ENCODE data around the gene DUS2.
"Not testable (repeated sequence)": the region's sequence is repeated elsewhere in the genome, so short reads cannot be mapped to it uniquely, and the experiment has no call there.

DUS2 gene

DNA sequence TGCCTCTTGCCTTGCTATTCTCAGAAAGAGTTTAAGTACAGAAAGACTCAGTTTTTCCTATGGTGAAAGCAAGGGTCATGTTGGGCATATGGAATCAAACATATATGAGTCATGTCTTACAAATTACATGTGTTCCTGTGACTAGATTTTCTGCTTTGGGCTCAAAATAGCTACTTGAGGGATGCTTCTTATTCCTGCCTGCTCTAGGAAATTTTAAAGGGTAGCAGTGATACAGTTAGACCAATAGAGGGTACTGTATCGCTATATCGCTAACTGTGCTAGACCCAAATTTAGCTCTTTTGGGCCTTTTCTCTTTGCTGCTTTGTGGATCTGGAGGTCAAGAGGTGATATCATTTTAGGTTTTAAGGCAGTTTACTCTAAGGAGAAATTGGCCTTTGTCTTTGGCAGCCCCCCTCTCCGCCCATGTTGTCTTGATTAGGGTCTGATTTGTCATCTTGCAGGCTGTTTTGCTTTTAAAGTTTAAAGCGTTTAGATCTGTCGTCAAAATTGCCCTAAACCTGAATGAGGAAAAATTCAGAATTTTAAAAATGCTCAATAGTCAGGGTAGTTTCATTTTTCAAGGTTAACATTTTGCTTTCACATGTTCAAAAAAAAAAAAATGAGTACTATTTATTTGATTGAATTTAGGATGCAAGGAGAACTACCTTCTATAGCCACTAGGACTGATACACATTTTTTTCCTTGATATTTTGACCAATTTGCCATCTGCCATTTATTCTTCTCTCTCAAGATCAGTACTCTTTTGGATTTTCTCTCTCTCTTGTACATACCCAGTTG is 70.9 kb downstream of the DUS2 start:
- no peak for FAIRE-seq

DNA sequence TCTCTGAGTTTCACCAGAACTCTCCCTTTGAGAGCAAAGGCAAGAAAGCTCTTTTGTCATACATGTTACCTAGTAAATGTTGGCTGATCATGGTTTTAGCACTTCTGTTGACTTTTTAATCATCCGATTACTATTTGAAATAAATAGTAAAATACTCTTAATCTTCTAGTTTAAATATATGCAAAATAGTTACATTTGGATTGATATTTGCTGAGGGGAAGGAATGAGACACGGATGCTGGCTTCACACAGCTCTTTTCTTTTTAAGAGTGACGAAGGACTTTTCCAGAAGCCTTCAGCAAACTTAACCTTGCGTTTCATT is 71.5 kb downstream of the DUS2 start:
- no peak for FAIRE-seq

DNA sequence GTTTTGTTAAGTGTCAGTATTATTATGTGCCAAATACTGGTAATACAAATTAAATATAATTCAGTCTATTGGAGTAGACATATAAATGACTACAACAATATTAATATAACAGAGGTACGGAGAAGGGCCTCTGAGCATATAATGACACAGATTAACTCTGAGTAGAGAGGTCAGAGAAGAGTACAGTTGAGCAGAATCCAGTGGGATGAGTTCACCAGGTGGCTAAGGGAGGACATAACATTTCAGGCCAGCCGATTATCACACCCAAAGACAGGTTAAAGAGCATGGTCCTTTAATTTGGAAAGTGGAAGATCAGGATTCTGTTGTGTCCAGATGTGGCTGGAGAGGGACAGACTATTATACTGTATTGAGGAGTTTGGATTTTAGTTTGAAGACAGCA is 73.4 kb downstream of the DUS2 start:
- FAIRE-seq = no peak

DNA sequence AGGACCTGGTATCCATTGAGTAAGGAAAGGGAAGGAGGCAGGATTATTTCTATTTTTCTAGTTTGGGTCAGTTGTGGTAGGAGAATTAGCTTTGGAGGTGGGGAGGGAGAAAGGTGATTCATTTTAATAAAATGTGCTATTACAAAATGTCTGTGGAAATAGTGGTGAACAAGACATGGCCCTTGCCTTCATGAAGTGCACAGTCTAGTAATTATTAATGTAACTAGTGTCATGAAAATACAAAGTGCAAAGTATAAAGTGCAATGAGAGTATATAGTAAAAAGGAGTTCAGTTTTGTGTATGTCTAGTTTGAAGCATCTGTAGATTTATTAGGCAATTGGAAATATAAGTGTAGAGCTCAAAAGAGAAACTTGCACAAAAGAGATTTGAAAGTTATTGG is 74.0 kb downstream of the DUS2 start:
- no peak for FAIRE-seq

DNA sequence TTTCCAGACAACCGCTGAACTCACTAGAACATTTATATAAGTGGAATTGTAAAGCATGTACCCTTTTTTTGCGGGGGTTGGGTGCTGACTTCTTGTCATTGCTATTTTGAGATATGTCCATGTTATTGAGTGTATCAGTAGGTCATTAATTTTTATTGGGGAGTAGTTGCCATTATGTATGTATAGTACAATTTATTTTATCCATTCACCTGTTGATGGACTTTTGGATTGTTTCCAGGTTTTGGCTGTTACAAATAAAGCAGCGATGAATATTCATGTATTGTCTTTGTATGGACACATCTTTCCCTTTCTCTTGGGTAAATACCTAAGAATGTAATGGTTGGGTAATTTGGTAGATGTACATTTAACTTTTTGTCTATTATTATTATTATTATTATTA is 74.8 kb downstream of the DUS2 start:
- FAIRE-seq = no peak

DNA sequence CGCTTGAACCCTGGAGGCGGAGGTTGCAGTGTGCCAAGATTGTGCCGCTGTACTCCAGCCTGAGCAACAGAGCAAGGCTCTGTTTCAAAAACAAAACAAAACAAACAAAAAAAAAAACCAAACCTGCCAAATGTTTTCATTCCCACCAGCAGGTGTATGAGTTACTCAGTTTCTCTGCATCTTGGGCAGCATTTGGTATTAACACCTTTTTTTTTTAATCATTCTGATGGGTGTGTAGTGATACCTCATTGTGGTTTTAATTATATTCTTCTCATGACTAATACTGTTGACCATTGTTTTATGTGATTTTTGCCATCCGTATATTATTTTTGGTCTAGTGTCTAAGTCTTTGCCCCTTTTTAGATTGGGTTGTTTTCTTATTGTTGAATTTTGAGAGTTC is 77.4 kb downstream of the DUS2 start:
- FAIRE-seq = no peak

DNA sequence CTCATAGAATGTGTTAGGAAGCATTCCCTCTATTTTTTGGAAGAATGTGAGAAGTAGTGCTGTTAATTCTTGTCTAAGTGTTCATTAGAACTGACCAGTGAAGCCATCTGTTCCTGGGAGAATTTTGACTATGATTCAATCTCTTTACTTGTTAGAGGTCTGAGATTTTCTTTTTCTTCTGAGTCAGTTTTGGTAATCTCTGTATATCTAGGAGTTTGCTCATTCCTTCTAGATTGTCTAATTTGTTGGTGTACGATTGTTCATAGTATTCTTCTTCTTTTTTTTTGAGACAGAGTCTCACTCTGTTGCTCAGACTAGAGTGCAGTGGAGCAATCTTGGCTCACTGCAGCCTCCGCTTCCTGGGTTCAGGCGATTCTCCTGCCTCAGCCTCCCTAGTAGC is 82.5 kb downstream of the DUS2 start:
- FAIRE-seq = no peak

DNA sequence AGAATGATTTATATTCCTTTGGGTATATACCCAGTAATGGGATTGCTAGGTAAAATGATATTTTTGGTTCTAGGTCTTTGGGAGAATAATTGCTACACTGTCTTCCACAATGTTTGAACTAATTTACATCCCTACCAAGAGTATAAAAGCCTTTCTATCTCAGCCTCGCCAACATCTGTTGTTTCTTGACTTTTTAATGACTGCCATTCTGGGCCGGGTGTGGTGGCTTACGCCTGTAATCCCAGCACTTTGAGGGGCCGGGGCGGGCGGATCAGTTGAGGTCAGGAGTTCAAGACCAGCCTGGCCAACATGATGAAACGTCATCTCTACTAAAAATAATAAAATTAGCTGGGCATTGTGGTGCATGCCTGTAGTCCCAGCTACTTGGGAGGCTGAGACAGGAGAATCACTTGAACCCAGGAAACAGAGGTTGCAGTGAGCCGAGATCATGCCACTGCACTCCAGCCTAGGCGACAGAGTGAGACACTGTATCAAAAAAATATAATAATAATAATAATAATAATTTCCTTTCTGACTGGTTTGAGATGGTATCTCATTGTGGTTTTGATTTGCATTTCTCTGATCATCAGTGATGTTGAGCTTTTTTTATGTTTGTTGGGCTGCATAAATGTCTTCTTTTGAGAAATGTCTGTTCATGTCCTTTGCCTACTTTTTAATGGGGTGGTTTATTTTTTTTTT is 84.3 kb downstream of the DUS2 start:
- not testable (repeated sequence) for FAIRE-seq

DNA sequence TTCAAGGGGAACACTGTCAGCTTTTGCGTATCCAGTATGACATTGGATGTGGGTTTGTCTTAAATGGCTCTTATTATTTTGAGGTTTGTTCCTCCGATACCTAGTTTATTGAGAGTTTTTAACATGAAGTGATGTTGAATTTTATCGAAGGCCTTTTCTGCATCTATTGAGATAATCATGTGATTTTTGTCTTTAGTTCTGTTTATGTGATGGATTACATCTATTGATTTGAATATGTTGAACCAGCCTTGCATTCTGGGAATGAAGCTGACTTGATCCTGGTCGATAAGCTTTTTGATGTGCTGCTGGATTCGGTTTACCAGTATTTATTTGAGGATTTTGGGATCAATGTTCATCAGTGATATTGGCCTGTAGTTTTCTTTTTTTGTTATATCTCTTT is 86.1 kb downstream of the DUS2 start:
- FAIRE-seq = not testable (repeated sequence)

DNA sequence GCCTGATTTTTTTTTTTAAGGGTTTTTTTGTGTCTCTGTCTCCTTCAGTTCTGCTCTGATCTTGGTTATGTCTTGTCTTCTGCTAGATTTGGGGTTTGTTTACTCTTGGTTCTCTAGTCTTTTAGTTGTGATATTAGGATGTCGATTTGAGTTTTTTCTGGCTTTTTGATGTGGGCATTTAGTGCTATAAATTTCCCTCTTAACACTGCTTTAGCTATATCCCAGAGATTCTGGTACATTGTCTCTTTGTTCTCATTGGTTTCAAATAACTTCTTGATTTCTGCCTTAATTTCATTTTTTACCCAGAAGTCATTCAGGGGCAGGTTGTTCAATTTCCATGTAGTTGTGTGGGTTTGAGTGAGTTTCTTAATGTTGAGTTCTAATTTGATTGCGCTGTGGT is 87.5 kb downstream of the DUS2 start:
- not testable (repeated sequence) for FAIRE-seq

DNA sequence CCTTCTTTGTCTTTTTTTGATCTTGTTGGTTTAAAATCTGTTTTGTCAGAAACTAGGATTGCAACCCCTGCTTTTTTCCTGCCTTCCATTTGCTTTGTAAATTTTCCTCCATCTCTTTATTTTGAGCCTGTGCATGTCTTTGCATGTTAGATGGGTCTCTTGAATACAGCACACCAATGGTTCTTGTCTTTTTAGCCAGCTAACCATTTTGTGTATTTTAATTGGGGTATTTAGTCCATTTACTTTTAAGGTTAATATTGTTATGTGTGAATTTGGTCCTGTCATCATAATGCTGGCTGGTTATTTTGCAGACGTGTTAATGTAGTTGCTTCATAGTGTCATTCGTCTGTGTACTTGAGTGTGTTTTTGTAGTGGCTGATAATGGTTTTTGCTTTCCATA is 88.3 kb downstream of the DUS2 start:
- FAIRE-seq = no peak

DNA sequence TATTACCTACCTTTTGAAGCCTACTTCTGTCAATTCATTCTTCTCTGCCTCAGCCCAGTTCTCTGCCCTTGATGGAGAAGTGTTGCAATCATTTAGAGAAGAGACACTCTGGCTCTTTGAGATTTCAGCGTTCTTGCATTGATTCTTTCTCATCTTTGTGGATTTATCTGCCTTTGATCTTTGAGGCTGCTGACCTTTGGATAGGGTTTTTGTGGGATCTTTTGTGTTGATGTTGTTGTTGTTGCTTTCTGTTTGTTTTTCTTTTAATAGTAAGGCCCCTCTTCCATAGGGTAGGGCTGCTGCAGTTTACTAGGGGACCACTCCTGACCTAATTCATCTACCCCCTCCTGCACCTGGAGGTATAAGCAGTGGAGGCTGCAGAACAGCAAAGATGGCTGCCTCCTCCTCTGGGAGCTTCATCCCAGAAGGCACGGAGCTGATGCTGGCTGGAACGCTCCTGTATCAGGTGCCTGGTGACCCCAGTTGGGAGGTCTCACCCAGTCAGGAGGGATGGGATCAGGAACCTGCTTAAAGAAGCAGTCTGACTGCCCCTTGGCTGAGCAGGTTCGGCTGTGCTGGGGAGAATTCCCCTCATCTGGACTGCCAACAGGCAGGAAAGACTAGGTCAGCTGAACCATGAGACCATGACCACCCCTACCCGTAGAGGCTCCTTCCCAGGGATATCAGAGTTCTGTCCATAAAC is 90.1 kb downstream of the DUS2 start:
- no peak for FAIRE-seq

DNA sequence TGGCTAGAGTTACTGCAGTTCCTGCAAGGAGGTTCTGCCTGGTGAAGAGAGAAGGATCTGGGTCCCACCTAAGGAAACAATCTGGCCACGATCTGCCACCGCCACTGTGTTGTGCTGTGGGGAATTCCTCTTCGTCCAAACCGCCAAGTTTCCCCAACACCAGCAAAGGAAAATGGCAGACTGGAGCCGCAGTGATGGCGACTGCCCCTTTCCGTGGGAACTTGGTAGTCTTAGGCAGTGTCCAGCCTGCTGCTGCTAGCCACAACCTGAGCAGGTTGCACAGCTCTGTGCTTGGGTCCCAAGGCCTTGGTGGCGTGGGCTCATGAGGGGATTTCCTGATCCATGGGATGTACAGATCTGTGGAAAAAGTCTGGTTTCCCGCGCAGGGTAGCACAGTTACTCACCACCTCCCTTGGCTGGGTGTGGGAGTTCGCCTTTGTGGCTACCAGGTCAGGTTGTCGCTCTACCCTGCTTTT is 90.7 kb downstream of the DUS2 start:
- no peak for FAIRE-seq

DNA sequence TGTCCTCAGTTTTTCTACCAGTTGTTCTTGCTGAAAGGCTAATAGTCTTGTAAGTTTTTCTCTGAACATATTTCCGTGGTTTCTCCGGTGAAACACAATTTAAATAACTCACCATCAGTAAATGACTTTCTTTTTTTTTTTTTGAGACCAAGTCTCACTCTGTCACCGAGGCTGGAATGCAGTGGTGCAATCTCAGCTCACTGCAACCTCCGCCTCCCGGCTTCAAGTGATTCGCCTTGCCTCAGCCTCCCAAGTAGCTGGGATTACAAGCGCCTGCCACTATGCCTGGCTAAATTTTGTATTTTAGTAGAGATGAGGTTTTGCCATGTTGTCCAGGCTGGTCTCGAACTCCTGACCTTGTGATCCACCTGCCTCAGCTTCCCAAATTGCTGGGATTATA is 91.9 kb downstream of the DUS2 start:
- FAIRE-seq = not testable (repeated sequence)

DNA sequence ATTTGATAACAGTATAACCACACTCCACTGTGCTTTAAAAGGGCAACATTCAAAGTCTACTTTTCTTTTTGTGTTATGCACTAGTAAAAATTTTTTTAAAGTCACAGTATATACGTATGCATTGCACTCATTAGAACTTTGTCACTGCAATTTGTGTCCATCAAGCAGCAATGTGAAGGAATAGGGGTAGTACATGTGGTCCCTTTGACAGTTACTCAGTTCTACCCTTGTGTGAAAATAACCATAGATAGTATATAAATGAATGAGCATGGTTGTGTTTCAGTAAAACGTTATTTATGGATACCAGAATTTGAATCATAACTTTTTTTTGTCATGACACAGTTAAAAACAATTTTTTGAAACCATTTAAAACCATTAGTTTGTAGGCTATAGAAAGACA is 92.8 kb downstream of the DUS2 start:
- FAIRE-seq = no peak

DNA sequence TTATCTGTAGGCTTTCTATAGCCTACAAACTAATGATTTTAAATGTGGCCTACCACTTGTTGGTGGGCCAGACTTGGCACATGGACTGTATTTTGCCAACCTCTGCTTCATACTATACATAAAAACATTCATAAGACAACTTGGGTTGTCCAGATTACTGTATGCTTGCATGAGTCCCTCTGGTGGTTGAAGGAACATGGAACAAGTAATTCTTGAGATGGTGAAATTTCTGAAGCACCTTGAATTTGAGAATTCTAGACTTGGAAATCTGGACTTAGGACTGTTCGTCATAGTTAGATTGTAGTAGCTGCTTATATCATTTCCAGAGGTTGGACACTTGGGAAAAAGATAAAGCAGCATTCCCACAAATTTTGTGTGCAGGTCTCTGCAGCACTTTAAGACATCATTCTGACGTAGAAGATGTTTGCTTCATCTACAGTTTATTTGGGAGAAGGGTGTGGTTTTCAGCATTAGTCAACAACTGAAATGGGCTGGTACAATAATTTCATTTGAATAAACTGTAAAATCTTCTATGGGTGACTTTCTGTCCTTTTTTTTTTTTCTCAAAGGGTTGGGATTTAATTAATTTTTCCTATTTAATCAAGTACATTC is 93.3 kb downstream of the DUS2 start:
- no peak for FAIRE-seq

DNA sequence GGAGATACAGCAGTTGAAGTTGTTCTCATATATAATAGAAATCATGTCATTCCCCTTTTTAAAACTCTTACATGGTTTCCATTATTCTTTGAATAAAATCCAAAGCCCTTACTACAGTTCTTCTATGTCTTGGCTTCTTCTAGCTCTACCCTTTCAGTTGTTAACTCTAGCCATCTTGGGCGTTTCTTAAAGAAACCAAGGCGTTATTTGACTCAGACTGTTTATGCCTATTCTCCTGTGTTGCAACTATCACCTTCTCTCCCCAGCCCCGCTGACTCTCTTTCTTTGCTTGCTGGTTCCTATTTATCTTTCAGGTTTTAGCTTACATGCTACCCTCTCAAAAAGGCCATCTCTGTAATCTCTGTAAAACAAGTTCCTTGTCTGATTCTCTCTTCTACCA is 94.8 kb downstream of the DUS2 start:
- FAIRE-seq = no peak

DNA sequence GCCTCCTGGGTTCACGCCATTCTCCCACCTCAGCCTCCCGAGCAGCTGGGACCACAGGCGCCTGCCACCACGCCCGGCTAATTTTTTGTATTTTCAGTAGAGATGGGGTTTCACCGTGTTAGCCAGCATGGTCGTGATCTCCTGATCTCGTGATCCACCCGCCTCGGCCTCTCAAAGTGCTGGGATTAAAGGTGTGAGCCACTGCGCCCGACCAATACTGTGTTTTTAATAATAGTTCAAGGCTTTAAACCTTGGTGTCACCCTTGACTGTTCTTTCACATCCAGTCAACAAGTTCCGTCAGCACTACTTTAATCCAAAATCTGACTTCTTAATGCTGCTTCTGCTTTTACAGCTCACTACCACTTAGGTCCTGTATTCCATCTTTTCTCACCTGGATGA is 95.9 kb downstream of the DUS2 start:
- FAIRE-seq = not testable (repeated sequence)

DNA sequence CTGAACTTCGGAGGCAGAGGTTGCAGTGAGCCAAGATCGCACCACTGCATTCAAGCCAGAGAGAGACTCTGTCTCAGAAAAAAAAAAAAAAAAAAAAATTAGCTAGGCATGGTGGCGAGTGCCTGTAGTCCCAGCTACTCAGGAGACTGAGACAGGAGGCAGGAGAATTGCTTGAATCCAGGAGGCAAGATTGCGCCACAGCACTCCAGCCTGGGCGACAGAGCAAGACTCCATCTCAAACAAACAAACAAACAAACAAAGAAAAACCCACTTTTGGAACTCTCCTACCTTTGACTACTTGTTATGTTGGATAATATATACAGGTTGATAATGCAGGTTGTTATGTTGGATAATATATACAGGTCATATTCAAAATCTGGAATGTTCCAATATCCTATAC is 97.4 kb downstream of the DUS2 start:
- not testable (repeated sequence) for FAIRE-seq

DNA sequence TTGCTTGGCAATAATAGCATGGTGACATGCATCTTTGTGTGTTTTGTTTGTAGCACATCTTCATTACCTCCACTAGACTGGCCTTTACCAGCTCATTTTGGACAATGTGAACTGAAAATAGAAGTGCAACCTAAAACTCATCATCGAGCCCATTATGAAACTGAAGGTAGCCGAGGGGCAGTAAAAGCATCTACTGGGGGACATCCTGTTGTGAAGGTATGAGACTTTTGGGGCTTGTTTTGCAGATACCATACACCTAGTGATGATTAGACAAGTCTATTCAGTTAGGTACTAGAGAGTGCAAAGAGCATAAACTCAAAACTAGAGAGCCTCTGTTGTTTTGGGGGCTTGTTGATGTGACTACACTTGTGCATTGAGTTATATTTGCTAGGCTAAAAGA is 103.3 kb downstream of the DUS2 start:
- no peak for FAIRE-seq

DNA sequence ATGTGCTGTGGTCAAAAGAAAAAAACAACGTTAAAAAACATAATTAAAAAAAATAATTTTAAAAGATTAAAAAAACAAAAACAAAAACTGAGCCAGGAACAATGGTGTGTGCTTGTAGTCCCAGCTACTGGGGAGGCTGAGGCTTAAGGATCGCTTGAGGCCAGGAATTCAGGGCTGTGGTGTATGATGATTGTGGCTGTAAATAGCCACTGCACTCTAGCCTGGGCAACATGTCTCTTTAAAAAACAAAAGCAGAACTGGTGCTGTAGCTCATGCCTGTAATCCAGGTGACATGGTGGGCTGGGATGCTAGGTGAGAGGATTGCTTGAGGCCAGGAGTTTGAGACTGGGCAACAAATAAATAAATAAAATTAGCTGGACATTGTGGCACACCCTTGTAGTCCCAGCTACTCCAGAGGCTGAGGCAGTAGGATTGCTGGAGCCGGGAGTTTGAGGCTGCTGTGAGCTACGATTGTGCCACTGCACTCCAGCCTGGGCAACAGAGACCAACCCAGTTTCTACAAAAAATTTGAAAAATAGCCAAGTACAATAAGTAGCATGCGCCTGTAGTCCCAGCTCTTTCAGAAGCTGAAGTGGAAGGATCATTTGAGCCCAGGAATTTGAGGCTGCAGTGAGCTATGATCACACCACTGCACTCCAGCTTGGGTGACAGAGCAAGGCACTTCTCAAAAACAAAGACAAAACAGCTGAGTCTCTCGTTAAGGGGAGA is 105.7 kb downstream of the DUS2 start:
- FAIRE-seq = no peak
